Activated CD4-positive, alpha-beta T cell treated with anti-CD3 and anti-CD28 coated beads for 24 hours (primary cell): ENCODE data around the gene LYZL2.
"Not testable (repeated sequence)": the region's sequence is repeated elsewhere in the genome, so short reads cannot be mapped to it uniquely, and the experiment has no call there.

Source experiments
- DNase-seq, 2 donors: peaks; one replicate each; pipeline ENCODE4 v3.0.0-alpha.2; 2020; ENCODE audit warnings: low read depth in 2 of 2

The LYZL2 gene

GRCh38 chr10:30639946-30640786 lies 10.6 kb upstream of the LYZL2 start:
- DNase-seq, result no peak

- peak in 1 of 2 donors; percentile 3 for DNase-seq
Measured at GRCh38 chr10:30637881-30638467, 8.4 kb upstream of the LYZL2 start.

GRCh38 chr10:30631188-30631587 lies 1.6 kb upstream of the LYZL2 start:
- no peak for DNase-seq

GRCh38 chr10:30630571-30630970 lies 1.0 kb upstream of the LYZL2 start:
- no peak for DNase-seq

GRCh38 chr10:30628576-30628975 lies 977 bp downstream of the LYZL2 start:
- DNase-seq, result not testable (repeated sequence)

- DNase-seq, result not testable (repeated sequence)
Measured at GRCh38 chr10:30626837-30627236, 2.7 kb downstream of the LYZL2 start.

- not testable (repeated sequence) for DNase-seq
Measured at GRCh38 chr10:30626196-30626595, 3.4 kb downstream of the LYZL2 start.

GRCh38 chr10:30625080-30625479 lies 4.5 kb downstream of the LYZL2 start:
- no peak for DNase-seq

- no peak for DNase-seq
Measured at GRCh38 chr10:30619966-30620365, 9.6 kb downstream of the LYZL2 start.

- DNase-seq, result no peak
Measured at GRCh38 chr10:30617070-30617469, 12.5 kb downstream of the LYZL2 start.

GRCh38 chr10:30611041-30611440 lies 18.5 kb downstream of the LYZL2 start:
- not testable (repeated sequence) for DNase-seq

- no peak for DNase-seq
Measured at GRCh38 chr10:30607814-30608213, 21.7 kb downstream of the LYZL2 start.

- DNase-seq, result no peak
Measured at GRCh38 chr10:30606313-30606712, 23.2 kb downstream of the LYZL2 start.

- not testable (repeated sequence) for DNase-seq
Measured at GRCh38 chr10:30605341-30606121, 24.0 kb downstream of the LYZL2 start.

- DNase-seq, result no peak
Measured at GRCh38 chr10:30603589-30603988, 26.0 kb downstream of the LYZL2 start.

GRCh38 chr10:30602747-30603146 lies 26.8 kb downstream of the LYZL2 start:
- no peak for DNase-seq

- DNase-seq, result no peak
Measured at GRCh38 chr10:30600005-30600404, 29.5 kb downstream of the LYZL2 start.

GRCh38 chr10:30598105-30598776 lies 31.3 kb downstream of the LYZL2 start:
- DNase-seq, result no peak

GRCh38 chr10:30597433-30597824 lies 32.1 kb downstream of the LYZL2 start:
- not testable (repeated sequence) for DNase-seq

- not testable (repeated sequence) for DNase-seq
Measured at GRCh38 chr10:30596493-30597432, 32.8 kb downstream of the LYZL2 start.

GRCh38 chr10:30596013-30596412 lies 33.5 kb downstream of the LYZL2 start:
- no peak for DNase-seq
